Measurements from ENCODE around the gene UBE2L3. TPM values are rescaled to one million over a fixed set of nuclear protein-coding genes. Genes with fewer than 3 reads are reported as not detected.
"Not testable (repeated sequence)": the region's sequence is repeated elsewhere in the genome, so short reads cannot be mapped to it uniquely, and the experiment has no call there.

Gene UBE2L3
- total RNA-seq, 4 donors from 2014 or later = 40.5 to 94.4 (median 60.0) TPM

GRCh38 chr22:21615731-21616130 is 48.2 kb downstream of the UBE2L3 start:
- no peaks in the 10 kb centered on the region for H3K27me3 ChIP-seq
- H3K9me3 ChIP-seq = no peaks in the 10 kb centered on the region
- H3K36me3 ChIP-seq = peaks cover 0 to 55% of the 10 kb centered on the region in 2 donors
- peaks cover 0 to 8% (median 0%) of the 10 kb centered on the region in 3 donors for H3K4me1 ChIP-seq
- WGBS, 2 donors (ENCODE audit: low coverage in 1 of 2) = 72 to 90% methylated on average over 3 to 4 of the region's 4 CpGs
- TF ChIP-seq POLR2A (IDR thresholded peaks at IDR 0.05) (no peak), CTCF (IDR thresholded peaks at IDR 0.05) (no peak), EP300 (IDR thresholded peaks at IDR 0.05) (no peak), POLR2AphosphoS5 (IDR thresholded peaks at IDR 0.05) (no peak)
- H3K4me3 ChIP-seq = no peak overlapping the region
- ATAC-seq = no peak
- no peak overlapping the region for H3K27ac ChIP-seq

GRCh38 chr22:21617337-21617736 is 49.8 kb downstream of the UBE2L3 start:
- not testable (repeated sequence) for H3K27me3 ChIP-seq, H3K4me3 ChIP-seq, ATAC-seq, H3K27ac ChIP-seq, H3K9me3 ChIP-seq
- 95% methylated on average over 6 of the region's 6 CpGs; no CpG with 5 or more reads in 1 of the 2 donors for WGBS, 2 donors (ENCODE audit: low coverage in 1 of 2)
- Histone ChIP-seq H3K4me1 (peaks cover 0 to 12% (median 0%) of the 10 kb centered on the region in 3 donors), H3K36me3 (peaks cover 0 to 41% of the 10 kb centered on the region in 2 donors)

- Histone ChIP-seq H3K27ac (no peak overlapping the region), H3K4me1 (peaks cover 0 to 43% (median 4%) of the 10 kb centered on the region in 3 donors), H3K36me3 (peaks cover 0 to 22% of the 10 kb centered on the region in 2 donors), H3K27me3 (no peaks in the 10 kb centered on the region), H3K9me3 (no peaks in the 10 kb centered on the region), H3K4me3 (no peak overlapping the region)
- no peak for ATAC-seq
- no peak for TF ChIP-seq CTCF (IDR thresholded peaks at IDR 0.05)
- no peak for TF ChIP-seq POLR2A (IDR thresholded peaks at IDR 0.05)
- no peak for TF ChIP-seq POLR2AphosphoS5 (IDR thresholded peaks at IDR 0.05)
- no peak for TF ChIP-seq EP300 (IDR thresholded peaks at IDR 0.05)
- WGBS, 2 donors (ENCODE audit: low coverage in 1 of 2) = 75 to 85% methylated on average over 1 to 2 of the region's 3 CpGs
Measured at GRCh38 chr22:21621025-21621424, 53.5 kb downstream of the UBE2L3 start.

GRCh38 chr22:21622011-21622918 is 54.8 kb downstream of the UBE2L3 start:
- H3K4me3 ChIP-seq = no peak overlapping the region
- H3K27ac ChIP-seq = no peak overlapping the region
- H3K4me1 ChIP-seq = peaks cover 0 to 49% (median 4%) of the 10 kb centered on the region in 3 donors
- TF ChIP-seq CTCF (IDR thresholded peaks at IDR 0.05) (no peak), POLR2A (IDR thresholded peaks at IDR 0.05) (no peak), EP300 (IDR thresholded peaks at IDR 0.05) (no peak), POLR2AphosphoS5 (IDR thresholded peaks at IDR 0.05) (no peak)
- no peaks in the 10 kb centered on the region for H3K9me3 ChIP-seq
- peaks cover 0 to 22% of the 10 kb centered on the region in 2 donors for H3K36me3 ChIP-seq
- H3K27me3 ChIP-seq = no peaks in the 10 kb centered on the region
- ATAC-seq = peak; percentile 35
- WGBS, 2 donors (ENCODE audit: low coverage in 1 of 2) = 47 to 64% methylated on average over 4 to 7 of the region's 17 CpGs

GRCh38 chr22:21622919-21623647 is 55.6 kb downstream of the UBE2L3 start:
- no peak for TF ChIP-seq EP300 (IDR thresholded peaks at IDR 0.05)
- no peak for TF ChIP-seq CTCF (IDR thresholded peaks at IDR 0.05)
- no peak for TF ChIP-seq POLR2AphosphoS5 (IDR thresholded peaks at IDR 0.05)
- no peak for TF ChIP-seq POLR2A (IDR thresholded peaks at IDR 0.05)
- no peak overlapping the region for H3K4me3 ChIP-seq
- H3K27ac ChIP-seq = peak overlapping the region in 2 of 4 donors; percentile 23 to 49
- H3K9me3 ChIP-seq = no peaks in the 10 kb centered on the region
- WGBS, 2 donors (ENCODE audit: low coverage in 1 of 2) = 70 to 81% methylated on average over 16 to 23 of the region's 23 CpGs
- H3K4me1 ChIP-seq = peaks cover 0 to 49% (median 4%) of the 10 kb centered on the region in 3 donors
- no peaks in the 10 kb centered on the region for H3K27me3 ChIP-seq
- H3K36me3 ChIP-seq = peaks cover 0 to 22% of the 10 kb centered on the region in 2 donors
- no peak for ATAC-seq

Measured in gastroesophageal sphincter (tissue), 4 donors.